Kidney (tissue), 14 donors: Measurements from ENCODE around the gene GAP43. TPM values are rescaled to one million over a fixed set of nuclear protein-coding genes. Genes with fewer than 3 reads are reported as not detected.

ENCODE experiments used
- DNase-seq, 5 donors: peaks; one replicate each; pipeline ENCODE4 v3.0.0-alpha.2; 2013 to 2020
- FAIRE-seq: peaks from 2 replicates; lab custom pipeline; 2012; peaks lifted over from hg19 to GRCh38; lab: Jason Lieb, UNC
- H3K27ac ChIP-seq, 2 donors: one replicate each; pipeline ENCODE4 v1.7.0; 2013; ENCODE audit warnings: low read depth in 2 of 2, low read length in 2 of 2, inconsistent platforms in 1 of 2
- H3K27me3 ChIP-seq: one replicate; pipeline ENCODE4 v1.7.1; 2013; ENCODE audit warnings: low read length, inconsistent platforms; ENCODE audit not compliant: control insufficient read depth, insufficient read depth
- H3K36me3 ChIP-seq, 3 donors: one replicate each; pipeline versions ENCODE4 v1.7.0 to v1.7.1; 2013; ENCODE audit warnings: low read length in 3 of 3, control low read depth in 1 of 3, inconsistent platforms in 1 of 3; ENCODE audit not compliant: insufficient read depth in 3 of 3, control insufficient read depth in 2 of 3
- H3K4me1 ChIP-seq, 3 donors: one replicate each; pipeline versions ENCODE4 v1.7.0 to v1.7.1; 2013; ENCODE audit warnings: low read length in 3 of 3, inconsistent platforms in 1 of 3, low read depth in 1 of 3; ENCODE audit not compliant: control insufficient read depth in 2 of 3, insufficient read depth in 2 of 3
- H3K4me3 ChIP-seq, 3 donors: one replicate each; pipeline versions ENCODE4 v1.7.0 to v1.8.1; 2013; ENCODE audit warnings: low read length in 3 of 3, control low read depth in 1 of 3, inconsistent platforms in 1 of 3
- H3K9ac ChIP-seq, 3 donors: one replicate each; pipeline versions ENCODE4 v1.7.0 to v1.7.1; 2013; ENCODE audit warnings: low read length in 3 of 3, control low read depth in 1 of 3, inconsistent platforms in 1 of 3
- H3K9me3 ChIP-seq, 3 donors: one replicate each; pipeline versions ENCODE4 v1.7.0 to v1.7.1; 2013; ENCODE audit warnings: low read length in 3 of 3, control low read depth in 1 of 3, inconsistent platforms in 1 of 3; ENCODE audit not compliant: control insufficient read depth in 2 of 3, insufficient read depth in 1 of 3
- intact Hi-C: fragments of 100-400 bp; cut with DNase I; formaldehyde crosslinking; loops from one replicate; pipeline ENCODE4 v1.11.1; 2022
- polyA plus RNA-seq: library from polyadenylated mRNA; stranded (reverse); fragments of 350-450 nt; fragmentation: Illumina TruSeq; extraction: RNeasy Lipid Tissue Mini Kit (QIAGEN cat#74804); gene quantifications from one replicate; pipeline ENCODE4 v1.2.3, GENCODE V29; 2014; ENCODE audit warnings: low read depth, low replicate concordance; ENCODE audit not compliant: insufficient read depth
- total RNA-seq: library from RNA; stranded (reverse); fragmentation: NEBNext Ultra II Directional; extraction: Animal tissue kit (Norgen Biotek cat#: 25700); gene quantifications from one replicate; pipeline ENCODE4 v1.2.1, GENCODE V29; 2021
- TF ChIP-seq, protein P1 (sequence below): IDR thresholded peaks from 3 replicates; pipeline ENCODE4 v1.5.1; 2012; ENCODE audit warnings: mild to moderate bottlenecking, moderate library complexity, borderline replicate concordance; ENCODE audit not compliant: insufficient read depth; ENCODE audit errors: extremely low read depth
- donor health status: control.
- donor health status: control.
- donor health status: control.
- donor health status: control.
- donor health status: control.
- donor health status: DM: yes; HTN: yes; CAD: no.
- donor health status: Normal renal cell carcinoma (clear cell type).

Gene GAP43
- total and polyA plus RNA-seq, 2 donors from 2014 or later: 0.19 TPM; not detected in 1

DNA sequence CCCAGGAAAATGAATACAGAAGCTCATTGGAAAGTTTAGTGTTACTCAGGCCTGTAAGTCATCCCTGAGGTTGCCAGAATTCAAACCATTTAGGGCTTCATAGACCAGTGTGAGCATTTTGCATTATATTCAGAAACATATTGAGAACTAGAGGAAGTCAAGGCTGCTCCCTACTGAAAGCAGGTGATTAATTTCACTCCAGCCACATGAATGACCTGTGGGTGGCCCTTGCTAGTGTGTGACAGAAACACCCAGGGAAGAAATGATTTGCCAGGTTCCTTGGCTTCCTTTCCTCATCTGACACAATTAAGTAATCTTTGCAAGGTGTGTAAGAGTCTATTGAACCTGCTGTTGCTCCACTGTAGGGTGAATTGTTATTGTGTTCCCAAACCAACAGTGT lies 61.8 kb downstream of the GAP43 start:
- TF ChIP-seq, protein P1, sequence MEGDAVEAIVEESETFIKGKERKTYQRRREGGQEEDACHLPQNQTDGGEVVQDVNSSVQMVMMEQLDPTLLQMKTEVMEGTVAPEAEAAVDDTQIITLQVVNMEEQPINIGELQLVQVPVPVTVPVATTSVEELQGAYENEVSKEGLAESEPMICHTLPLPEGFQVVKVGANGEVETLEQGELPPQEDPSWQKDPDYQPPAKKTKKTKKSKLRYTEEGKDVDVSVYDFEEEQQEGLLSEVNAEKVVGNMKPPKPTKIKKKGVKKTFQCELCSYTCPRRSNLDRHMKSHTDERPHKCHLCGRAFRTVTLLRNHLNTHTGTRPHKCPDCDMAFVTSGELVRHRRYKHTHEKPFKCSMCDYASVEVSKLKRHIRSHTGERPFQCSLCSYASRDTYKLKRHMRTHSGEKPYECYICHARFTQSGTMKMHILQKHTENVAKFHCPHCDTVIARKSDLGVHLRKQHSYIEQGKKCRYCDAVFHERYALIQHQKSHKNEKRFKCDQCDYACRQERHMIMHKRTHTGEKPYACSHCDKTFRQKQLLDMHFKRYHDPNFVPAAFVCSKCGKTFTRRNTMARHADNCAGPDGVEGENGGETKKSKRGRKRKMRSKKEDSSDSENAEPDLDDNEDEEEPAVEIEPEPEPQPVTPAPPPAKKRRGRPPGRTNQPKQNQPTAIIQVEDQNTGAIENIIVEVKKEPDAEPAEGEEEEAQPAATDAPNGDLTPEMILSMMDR: no peak
- FAIRE-seq: no peak

DNA sequence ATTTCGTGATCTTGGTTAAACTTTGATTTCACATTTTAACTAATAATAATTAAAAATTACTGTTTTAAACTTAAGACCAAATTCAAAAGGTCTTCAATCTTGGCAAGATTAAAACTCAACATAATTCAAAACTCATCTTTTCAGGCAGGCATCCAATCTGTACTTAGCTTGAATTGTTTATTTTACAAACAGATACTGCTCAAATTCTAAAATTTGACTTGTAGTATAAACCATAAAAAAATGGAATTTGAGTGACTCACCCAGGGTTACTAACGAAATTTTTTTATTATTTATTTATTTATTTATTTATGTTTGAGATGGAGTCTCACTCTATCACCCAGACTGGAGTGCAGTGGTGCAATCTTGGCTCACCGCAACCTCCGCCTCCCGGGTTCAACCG lies 64.4 kb downstream of the GAP43 start:
- Histone ChIP-seq H3K9ac (no peak overlapping the region), H3K27me3 (no peaks in the 10 kb centered on the region), H3K36me3 (no peaks in the 10 kb centered on the region), H3K4me1 (no peaks in the 10 kb centered on the region), H3K27ac (no peak overlapping the region), H3K9me3 (no peaks in the 10 kb centered on the region), H3K4me3 (no peak overlapping the region)
- DNase-seq (no peak), FAIRE-seq (no peak)
- TF ChIP-seq, protein P1: no peak
- intact Hi-C loops: no loop called here

More for the DNA sequence above, 61.8 kb downstream of the GAP43 start:
- DNase-seq: no peak
- no peaks in the 10 kb centered on the region for H3K27me3 ChIP-seq
- no peak overlapping the region for H3K4me3 ChIP-seq
- H3K27ac ChIP-seq: no peak overlapping the region
- intact Hi-C loops: no loop called here
- no peaks in the 10 kb centered on the region for H3K4me1 ChIP-seq
- H3K9ac ChIP-seq: no peak overlapping the region
- H3K36me3 ChIP-seq: no peaks in the 10 kb centered on the region
- no peaks in the 10 kb centered on the region for H3K9me3 ChIP-seq

DNA sequence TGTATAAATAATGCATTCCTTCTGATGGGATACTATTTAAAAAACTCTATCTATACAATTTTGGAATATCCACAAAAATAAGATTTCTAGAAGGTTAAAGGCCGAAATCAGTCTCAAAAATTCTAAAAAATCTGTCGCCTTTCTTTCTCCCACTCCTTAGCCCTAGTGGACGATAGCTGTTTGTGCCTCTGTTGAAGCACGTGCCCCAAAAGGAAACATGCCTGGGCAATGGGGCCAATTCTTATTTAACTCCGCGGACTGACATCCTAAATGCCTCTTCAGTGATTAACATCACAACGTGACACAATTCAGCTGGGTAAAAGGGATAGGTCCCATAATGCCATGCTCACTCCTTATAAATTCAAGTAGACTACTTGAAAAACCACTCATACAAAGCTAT lies 65.1 kb downstream of the GAP43 start:
- DNase-seq: no peak
- no peak overlapping the region for H3K27ac ChIP-seq
- no peak overlapping the region for H3K9ac ChIP-seq
- H3K4me1 ChIP-seq: no peaks in the 10 kb centered on the region
- no peak for FAIRE-seq
- no peaks in the 10 kb centered on the region for H3K27me3 ChIP-seq
- no peaks in the 10 kb centered on the region for H3K9me3 ChIP-seq
- H3K4me3 ChIP-seq: no peak overlapping the region
- no peaks in the 10 kb centered on the region for H3K36me3 ChIP-seq
- TF ChIP-seq, protein P1: no peak
- intact Hi-C loops: no loop called here

- H3K9me3 ChIP-seq: no peaks in the 10 kb centered on the region
- intact Hi-C loops: loop anchor here (10.0 kb wide), 1 partner anchor 475 kb away; no protein-coding TSS in a partner anchor
- TF ChIP-seq, protein P1: no peak
- H3K4me1 ChIP-seq: no peaks in the 10 kb centered on the region
- no peaks in the 10 kb centered on the region for H3K27me3 ChIP-seq
- H3K4me3 ChIP-seq: no peak overlapping the region
- no peak overlapping the region for H3K27ac ChIP-seq
- DNase-seq (no peak), FAIRE-seq (no peak)
- no peaks in the 10 kb centered on the region for H3K36me3 ChIP-seq
- no peak overlapping the region for H3K9ac ChIP-seq
These were observed 66.6 kb downstream of the GAP43 start for GRCh38 chr3:115689928-115690327.
